HEK293T (cell line): ENCODE results near the gene USH1C.

ENCODE experiments used
- BHLHE40 ChIP-seq: fragments of 450-650 bp; IDR thresholded peaks from 2 replicates; pipeline ENCODE4 v1.6.1; 2016; ENCODE audit warnings: mild to moderate bottlenecking, moderate library complexity, borderline replicate concordance
- ELF4 ChIP-seq: fragments of 450-650 bp; IDR thresholded peaks from 2 replicates; pipeline ENCODE4 v1.6.1; 2017; ENCODE audit warnings: antibody characterized with exemption
- FOXK2 ChIP-seq: fragments of 450-650 bp; IDR thresholded peaks from 2 replicates; pipeline ENCODE4 v1.6.1; 2016; ENCODE audit warnings: mild to moderate bottlenecking
- HDGF ChIP-seq: fragments of 450-650 bp; IDR thresholded peaks from 2 replicates; pipeline ENCODE4 v1.6.1; 2017; ENCODE audit warnings: antibody characterized with exemption, borderline replicate concordance
- NFRKB ChIP-seq: fragments of 450-650 bp; IDR thresholded peaks from 2 replicates; pipeline ENCODE4 v1.6.1; 2016; ENCODE audit warnings: mild to moderate bottlenecking, moderate library complexity
- SP1 ChIP-seq: fragments of 450-650 bp; IDR thresholded peaks from 2 replicates; pipeline ENCODE4 v1.6.1; 2017

DNA sequence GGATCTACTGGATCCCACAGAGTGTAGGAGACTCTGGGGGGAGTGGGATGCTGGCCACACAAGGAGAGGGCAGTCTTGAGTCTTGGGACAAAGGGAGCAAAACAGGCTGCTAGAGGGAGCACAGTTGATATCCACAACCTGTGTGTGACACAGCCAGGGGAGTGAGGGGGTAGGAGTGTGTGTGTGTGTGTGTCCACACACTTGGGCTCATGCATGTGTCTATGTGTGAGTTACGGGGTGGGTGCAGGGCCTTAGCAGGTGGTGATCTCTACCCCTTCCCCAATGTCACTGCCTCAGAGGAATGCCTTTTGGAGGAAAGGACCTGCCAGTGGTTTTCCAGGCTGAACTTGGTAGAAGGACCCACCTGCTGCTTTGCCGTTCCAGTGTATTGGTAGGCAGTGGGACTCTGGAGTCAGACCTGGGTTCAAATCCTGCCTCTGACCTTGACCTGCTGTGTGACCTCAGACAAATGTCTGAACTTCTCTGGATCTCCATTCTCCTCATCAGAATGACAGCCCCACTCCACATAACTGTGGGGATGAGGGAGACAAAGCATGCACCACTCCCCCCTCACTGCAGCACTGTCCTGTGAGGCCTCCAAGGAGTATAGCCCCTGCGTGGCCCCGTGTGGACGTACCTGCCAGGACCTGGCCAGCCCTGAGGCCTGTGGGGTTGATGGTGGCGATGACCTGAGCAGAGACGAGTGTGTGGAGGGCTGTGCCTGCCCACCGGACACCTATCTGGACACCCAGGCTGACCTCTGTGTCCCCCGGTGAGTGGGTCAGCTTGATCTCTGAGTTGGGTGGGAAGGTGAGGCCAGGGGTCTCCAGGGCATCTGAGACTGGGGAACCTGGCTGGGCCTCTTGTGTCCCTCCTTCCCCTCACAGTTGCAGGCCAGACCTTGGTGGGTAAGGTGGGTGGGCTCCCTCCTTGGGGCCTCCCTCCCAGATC is 30.2 kb upstream of the USH1C start:
- no peak for TF ChIP-seq HDGF
- TF ChIP-seq SP1, result no peak
- no peak for TF ChIP-seq ELF4
- no peak for TF ChIP-seq NFRKB
- TF ChIP-seq FOXK2, result no peak
- no peak for TF ChIP-seq BHLHE40
